ENCODE results near the gene MED15.
"Not testable (repeated sequence)": the region's sequence is repeated elsewhere in the genome, so short reads cannot be mapped to it uniquely, and the experiment has no call there.

GRCh38 chr22:20475569-20475968 is 31.8 kb upstream of the MED15 start:
- TF ChIP-seq, protein P1, sequence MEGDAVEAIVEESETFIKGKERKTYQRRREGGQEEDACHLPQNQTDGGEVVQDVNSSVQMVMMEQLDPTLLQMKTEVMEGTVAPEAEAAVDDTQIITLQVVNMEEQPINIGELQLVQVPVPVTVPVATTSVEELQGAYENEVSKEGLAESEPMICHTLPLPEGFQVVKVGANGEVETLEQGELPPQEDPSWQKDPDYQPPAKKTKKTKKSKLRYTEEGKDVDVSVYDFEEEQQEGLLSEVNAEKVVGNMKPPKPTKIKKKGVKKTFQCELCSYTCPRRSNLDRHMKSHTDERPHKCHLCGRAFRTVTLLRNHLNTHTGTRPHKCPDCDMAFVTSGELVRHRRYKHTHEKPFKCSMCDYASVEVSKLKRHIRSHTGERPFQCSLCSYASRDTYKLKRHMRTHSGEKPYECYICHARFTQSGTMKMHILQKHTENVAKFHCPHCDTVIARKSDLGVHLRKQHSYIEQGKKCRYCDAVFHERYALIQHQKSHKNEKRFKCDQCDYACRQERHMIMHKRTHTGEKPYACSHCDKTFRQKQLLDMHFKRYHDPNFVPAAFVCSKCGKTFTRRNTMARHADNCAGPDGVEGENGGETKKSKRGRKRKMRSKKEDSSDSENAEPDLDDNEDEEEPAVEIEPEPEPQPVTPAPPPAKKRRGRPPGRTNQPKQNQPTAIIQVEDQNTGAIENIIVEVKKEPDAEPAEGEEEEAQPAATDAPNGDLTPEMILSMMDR (IDR thresholded peaks at IDR 0.05 in 2 of 3, conservative IDR thresholded peaks at IDR 0.05 in 1 of 3; ENCODE audit: control insufficient read depth in 2 of 3, extremely low read depth in 1 of 3, insufficient read depth in 1 of 3, low read depth in 3 of 3, low read length in 3 of 3), result not testable (repeated sequence)
- TF ChIP-seq POLR2A (IDR thresholded peaks at IDR 0.05; ENCODE audit: low read depth, low read length); ZNF274 (IDR thresholded peaks at IDR 0.05; ENCODE audit: insufficient read depth, insufficient read length); MEF2A (IDR thresholded peaks at IDR 0.05; ENCODE audit: insufficient read depth, low read depth, low read length); CHD1 (IDR thresholded peaks at IDR 0.05; ENCODE audit: low read depth, low read length); JUND (IDR thresholded peaks at IDR 0.05; ENCODE audit: low read depth, low read length); E2F4 (IDR thresholded peaks at IDR 0.05; ENCODE audit: low read depth, low read length); E2F8 (IDR thresholded peaks at IDR 0.05; ENCODE audit: low read depth, partially characterized antibody): not testable (repeated sequence)

Measured in GM12878 (cell line).